Epithelial cell of prostate (primary cell): Measurements from ENCODE around the gene PHACTR4.
"Not testable (repeated sequence)": the region's sequence is repeated elsewhere in the genome, so short reads cannot be mapped to it uniquely, and the experiment has no call there.

ENCODE experiments used
- DNase-seq: peaks from one replicate; pipeline ENCODE4 v3.0.0-alpha.2; 2011; ENCODE audit warnings: low read depth, low spot score
- H3K27ac ChIP-seq: fragments of 450-650 bp; 2 replicates; pipeline ENCODE4 v1.5.1; 2017; ENCODE audit warnings: mild to moderate bottlenecking

Gene PHACTR4

DNA sequence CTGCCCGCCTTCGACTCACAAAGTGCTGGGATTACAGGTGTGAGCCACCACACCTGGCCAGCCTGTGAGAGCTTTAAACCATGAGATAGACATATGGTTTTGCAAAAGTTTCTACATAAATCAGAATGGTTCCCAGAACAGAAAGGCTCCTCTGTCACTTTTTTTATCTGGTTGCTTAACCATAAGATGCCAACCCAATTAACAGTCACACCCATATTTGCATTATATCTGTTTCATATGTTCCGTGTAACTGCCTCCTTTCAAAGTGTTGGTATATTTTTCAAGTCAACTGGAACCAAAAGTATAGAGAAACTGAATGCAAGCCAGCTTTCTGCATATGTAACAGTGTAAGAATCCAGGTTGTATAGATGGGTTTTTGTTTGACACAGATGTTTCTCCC, 112.6 kb downstream of the PHACTR4 start:
- no peak for DNase-seq
- peak overlapping the region; percentile 41 for H3K27ac ChIP-seq

DNA sequence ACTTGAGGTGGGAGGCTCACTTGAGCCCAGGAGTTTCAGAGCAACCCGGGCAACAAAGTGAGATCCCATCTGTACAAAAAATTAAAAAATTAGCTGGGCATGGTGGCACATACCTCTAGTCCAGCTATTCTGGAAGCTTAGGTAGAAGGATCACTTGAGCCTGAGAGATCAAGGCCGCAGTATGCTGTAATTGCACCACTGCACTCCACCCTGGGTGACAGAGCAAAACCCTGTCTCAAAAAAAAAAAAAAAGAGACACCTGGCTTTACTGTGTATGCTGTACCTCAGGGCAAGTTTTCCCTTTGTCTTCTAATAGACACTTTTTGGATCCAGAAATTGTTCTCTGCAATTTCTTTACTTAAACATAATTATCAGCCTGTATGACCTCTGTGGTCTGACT, 113.2 kb downstream of the PHACTR4 start:
- peak overlapping the region; percentile 41 for H3K27ac ChIP-seq
- no peak for DNase-seq

GRCh38 chr1:28494737-28495136, 125.2 kb downstream of the PHACTR4 start:
- H3K27ac ChIP-seq = no peak overlapping the region
- DNase-seq = no peak

GRCh38 chr1:28499553-28499952, 130.0 kb downstream of the PHACTR4 start:
- DNase-seq = no peak

DNA sequence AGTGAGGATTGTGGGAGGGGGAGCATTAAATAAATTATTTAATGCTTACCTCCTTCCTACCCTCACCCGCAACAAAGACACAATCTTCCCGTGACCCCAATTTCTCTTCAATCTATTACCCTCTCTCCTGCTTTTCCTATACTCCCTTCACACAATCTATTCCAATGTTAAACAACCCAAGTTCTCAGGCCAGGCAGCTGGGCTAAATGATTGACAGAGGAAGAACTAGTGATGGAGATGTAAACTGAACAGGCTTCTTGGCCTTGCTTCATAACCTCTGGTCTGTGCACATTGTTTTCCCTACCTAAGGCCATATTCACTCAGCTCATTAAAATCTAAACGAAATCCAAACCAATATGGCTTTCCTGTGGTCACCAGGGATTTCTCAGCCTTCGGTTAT, 132.4 kb downstream of the PHACTR4 start:
- DNase-seq = no peak
- H3K27ac ChIP-seq = peak overlapping the region; percentile 59

More at GRCh38 chr1:28499553-28499952, 130.0 kb downstream of the PHACTR4 start:
- no peak overlapping the region for H3K27ac ChIP-seq

GRCh38 chr1:28503117-28503516, 133.6 kb downstream of the PHACTR4 start:
- DNase-seq = no peak
- H3K27ac ChIP-seq = no peak overlapping the region

GRCh38 chr1:28505406-28506187, 136.1 kb downstream of the PHACTR4 start, which contains the start of gene RCC1:
RCC1 (plus strand) TSS chr1:28506043; CDS start chr1:28529867, 23,824 bp downstream.
- H3K27ac ChIP-seq = peak within 1 kb of the TSS; percentile 98
- peak; percentile 94 for DNase-seq

GRCh38 chr1:28506907-28507246, 137.3 kb downstream of the PHACTR4 start:
- peak overlapping the region; percentile 98 for H3K27ac ChIP-seq
- DNase-seq = no peak

DNA sequence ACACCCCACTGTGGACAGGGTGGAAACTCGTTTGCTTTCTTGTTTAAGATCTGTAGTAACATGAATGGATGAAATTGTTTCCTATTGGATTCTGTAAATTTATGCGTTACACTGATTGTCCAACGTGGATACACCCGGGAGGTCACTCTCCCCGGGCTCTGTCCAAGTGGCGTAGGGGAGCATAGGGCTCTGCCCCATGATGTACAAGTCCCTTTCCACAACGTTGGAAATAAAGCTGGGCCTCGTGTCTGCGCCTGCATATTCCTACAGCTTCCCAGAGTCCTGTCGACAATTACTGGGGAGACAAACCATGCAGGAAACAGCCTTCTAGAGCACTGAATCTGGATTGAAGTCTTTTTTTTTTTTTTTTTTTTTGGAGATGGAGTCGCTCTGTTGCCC, 137.7 kb downstream of the PHACTR4 start:
- peak overlapping the region; percentile 98 for H3K27ac ChIP-seq
- DNase-seq = no peak

DNA sequence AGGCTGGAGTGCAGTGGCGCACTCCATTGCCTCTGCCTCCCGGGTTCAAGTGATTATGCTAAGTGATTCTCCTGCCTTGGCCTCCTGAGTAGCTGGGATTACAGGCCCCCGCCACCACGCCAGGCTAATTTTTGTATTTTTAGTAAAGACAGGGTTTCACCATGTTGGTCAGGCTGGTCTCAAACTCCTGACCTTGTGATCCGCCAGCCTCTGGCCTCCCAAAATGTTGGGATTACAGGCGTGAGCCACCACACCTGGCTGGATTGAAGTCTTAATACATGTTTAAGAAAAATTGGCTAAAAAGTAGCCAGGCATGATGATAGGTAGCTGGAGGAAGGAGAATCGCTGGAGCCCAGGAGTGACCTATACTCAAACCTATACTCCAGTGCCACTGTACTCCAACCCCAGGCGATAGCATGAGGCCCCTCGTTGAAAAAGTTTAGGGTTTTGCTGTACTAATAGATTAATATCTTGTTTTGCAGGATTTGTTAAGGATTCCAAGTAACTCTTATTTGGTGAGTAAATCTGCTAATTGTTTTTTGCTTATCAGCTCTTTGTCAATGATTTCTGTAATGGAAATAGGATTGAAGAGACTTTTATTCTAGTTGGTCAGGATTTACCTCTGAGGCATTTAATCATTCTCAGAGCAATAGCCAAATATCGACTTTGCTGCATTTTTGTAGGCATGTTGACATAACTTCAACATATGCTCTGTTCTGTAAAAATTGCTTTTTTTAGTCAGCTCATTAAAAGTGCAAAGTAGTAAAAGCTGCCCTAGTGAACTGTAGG, 138.3 kb downstream of the PHACTR4 start:
- peak overlapping the region; percentile 98 for H3K27ac ChIP-seq
- DNase-seq = no peak

- no peak for DNase-seq
- peak overlapping the region; percentile 98 for H3K27ac ChIP-seq
Observed at GRCh38 chr1:28508435-28508754, 138.9 kb downstream of the PHACTR4 start.

GRCh38 chr1:28509705-28510272, 140.2 kb downstream of the PHACTR4 start:
- DNase-seq = no peak

GRCh38 chr1:28510273-28510969, 140.9 kb downstream of the PHACTR4 start:
- peak overlapping the region; percentile 98 for H3K27ac ChIP-seq
- no peak for DNase-seq

More at GRCh38 chr1:28509705-28510272, 140.2 kb downstream of the PHACTR4 start:
- peak overlapping the region; percentile 98 for H3K27ac ChIP-seq

- no peak for DNase-seq
- H3K27ac ChIP-seq = peak overlapping the region; percentile 98
Observed at GRCh38 chr1:28510970-28511440, 141.5 kb downstream of the PHACTR4 start.

- peak overlapping the region; percentile 98 for H3K27ac ChIP-seq
- DNase-seq = no peak
Observed at GRCh38 chr1:28512058-28512611, 142.6 kb downstream of the PHACTR4 start.

DNA sequence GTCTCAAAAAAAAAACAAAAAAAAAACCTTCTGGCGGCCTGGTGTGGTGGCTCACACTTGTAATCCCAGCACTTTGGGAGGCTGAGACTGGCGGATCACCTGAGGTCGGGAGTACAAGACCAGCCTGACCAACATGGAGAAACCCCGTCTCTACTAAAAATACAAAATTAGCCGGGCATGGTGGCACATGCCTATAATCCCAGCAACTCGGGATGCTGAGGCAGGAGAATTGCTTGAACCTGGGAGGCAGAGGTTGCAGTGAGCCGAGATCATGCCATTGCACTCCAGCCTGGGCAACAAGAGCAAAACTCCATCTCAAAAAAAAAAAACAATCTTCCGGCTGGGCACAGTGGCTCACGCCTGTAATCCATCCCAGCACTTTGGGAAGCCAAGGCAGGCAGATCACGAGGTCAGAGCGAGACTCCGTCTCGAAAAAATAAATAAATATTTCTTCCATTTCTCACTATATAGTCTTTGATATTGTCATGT, 144.9 kb downstream of the PHACTR4 start:
- not testable (repeated sequence) for DNase-seq
- H3K27ac ChIP-seq = peak overlapping the region; percentile 98

GRCh38 chr1:28516518-28516956, 147.0 kb downstream of the PHACTR4 start:
- DNase-seq = no peak
- peak overlapping the region; percentile 98 for H3K27ac ChIP-seq

- H3K27ac ChIP-seq = peak overlapping the region; percentile 98
- DNase-seq = no peak
Observed at GRCh38 chr1:28517649-28517999, 148.1 kb downstream of the PHACTR4 start.

- H3K27ac ChIP-seq = peak overlapping the region; percentile 98
- no peak for DNase-seq
Observed at GRCh38 chr1:28518000-28518744, 148.6 kb downstream of the PHACTR4 start.
